IMR-90 (cell line): ENCODE results near the gene UBQLN1. TPM values are rescaled to one million over a fixed set of nuclear protein-coding genes. Genes with fewer than 3 reads are reported as not detected.

Experiments
- ATAC-seq: fragments of 200-7000 bp; cut with Tn5 transposase; 2 replicates; pipeline ENCODE4 v1.9.1; 2020; ENCODE audit warnings: low read depth, mild to moderate bottlenecking, moderate library complexity
- BruUV-seq: library from RNA; stranded (reverse); fragments of 400-500 nt; replicated peaks from 2 replicates; lab custom pipeline; 2021; lab: Mats Ljungman, UMichigan
- CTCF ChIA-PET: fragments of 300-600 bp; formaldehyde crosslinking; extraction: SDS; loops from one replicate; lab custom pipeline; 2021; ENCODE audit warnings: antibody characterized with exemption; lab: Yijun Ruan, JAX
- POLR2A ChIA-PET: fragments of 300-600 bp; sonication (Branson Sonifier 250); formaldehyde crosslinking; loops from one replicate; lab custom pipeline; 2022; ENCODE audit warnings: antibody characterized with exemption; ENCODE audit not compliant: unreplicated experiment; lab: Charles Lee
- DNase-seq: peaks from one replicate; pipeline ENCODE4 v3.0.0; 2013
- H2AFZ ChIP-seq: replicated peaks from 2 replicates; pipeline ENCODE3; 2013; ENCODE audit warnings: low read length, mild to moderate bottlenecking; ENCODE audit not compliant: poor library complexity
- H2AK5ac ChIP-seq: 2 replicates; pipeline ENCODE4 v1.6.1; 2013; ENCODE audit warnings: low read depth, low read length, inconsistent platforms
- H2AK9ac ChIP-seq: replicated peaks from 2 replicates; pipeline ENCODE3; 2013; ENCODE audit warnings: mild to moderate bottlenecking, low read depth, low read length, moderate library complexity; ENCODE audit not compliant: poor library complexity
- H2BK120ac ChIP-seq: 2 replicates; pipeline ENCODE4 v1.6.1; 2013; ENCODE audit warnings: low read depth, low read length, inconsistent platforms
- H2BK15ac ChIP-seq: 3 replicates; pipeline ENCODE4 v1.6.1; 2013; ENCODE audit warnings: low read depth, low read length, inconsistent platforms
- H2BK20ac ChIP-seq: 2 replicates; pipeline ENCODE4 v1.6.1; 2013; ENCODE audit warnings: low read depth, mild to moderate bottlenecking, inconsistent platforms, low read length, moderate library complexity
- H2BK5ac ChIP-seq: 2 replicates; pipeline ENCODE4 v1.6.1; 2013; ENCODE audit warnings: mild to moderate bottlenecking, low read depth, low read length, inconsistent platforms; ENCODE audit not compliant: poor library complexity, severe bottlenecking
- H3K14ac ChIP-seq: replicated peaks from 2 replicates; pipeline ENCODE4 v1.6.1; 2013; ENCODE audit warnings: low read depth, low read length, inconsistent platforms
- H3K18ac ChIP-seq: 2 replicates; pipeline ENCODE4 v1.6.1; 2013; ENCODE audit warnings: low read depth, low read length, control low read depth
- H3K23ac ChIP-seq: 2 replicates; pipeline ENCODE4 v1.6.1; 2013; ENCODE audit warnings: low read depth, low read length, inconsistent platforms
- H3K27ac ChIP-seq: 2 replicates; pipeline ENCODE4 v1.5.1; 2013; ENCODE audit warnings: mild to moderate bottlenecking, control low read depth, low read length; ENCODE audit not compliant: insufficient read depth
- H3K27me3 ChIP-seq: 2 replicates; pipeline ENCODE4 v1.6.1; 2013; ENCODE audit warnings: low read length; ENCODE audit not compliant: control insufficient read depth, insufficient read depth
- H3K36me3 ChIP-seq: 2 replicates; pipeline ENCODE4 v1.6.1; 2013; ENCODE audit warnings: low read length, mixed read lengths; ENCODE audit not compliant: control insufficient read depth, insufficient read depth
- H3K4ac ChIP-seq: 2 replicates; pipeline ENCODE4 v1.6.1; 2013; ENCODE audit warnings: low read depth, low read length, inconsistent platforms
- H3K4me1 ChIP-seq: 2 replicates; pipeline ENCODE4 v1.6.1; 2013; ENCODE audit warnings: low read length, mixed read lengths; ENCODE audit not compliant: control insufficient read depth, insufficient read depth
- H3K4me2 ChIP-seq: 2 replicates; pipeline ENCODE4 v1.6.1; 2013; ENCODE audit warnings: low read depth, mild to moderate bottlenecking, control low read depth, low read length, moderate library complexity
- H3K4me3 ChIP-seq: 2 replicates; pipeline ENCODE4 v1.5.1; 2013; ENCODE audit warnings: low read depth, mild to moderate bottlenecking, control low read depth, low read length, moderate library complexity; ENCODE audit not compliant: insufficient read depth
- H3K56ac ChIP-seq: 2 replicates; pipeline ENCODE4 v1.6.1; 2013; ENCODE audit warnings: low read length, inconsistent platforms; ENCODE audit not compliant: insufficient read depth; ENCODE audit errors: extremely low read depth
- H3K79me1 ChIP-seq, 2 experiments: 2 replicates each; pipeline ENCODE4 v1.6.1; 2013; ENCODE audit warnings: low read length in 2 of 2, inconsistent platforms in 1 of 2, low read depth in 1 of 2
- H3K9ac ChIP-seq: 2 replicates; pipeline ENCODE4 v1.6.1; 2013; ENCODE audit warnings: low read depth, low read length, control low read depth
- H3K9me1 ChIP-seq: 2 replicates; pipeline ENCODE4 v1.6.1; 2013; ENCODE audit warnings: low read length, inconsistent platforms; ENCODE audit not compliant: insufficient read depth
- H3K9me3 ChIP-seq: 2 replicates; pipeline ENCODE4 v1.6.1; 2013; ENCODE audit warnings: low read length; ENCODE audit not compliant: control insufficient read depth, insufficient read depth
- H4K20me1 ChIP-seq: 2 replicates; pipeline ENCODE4 v1.6.1; 2013; ENCODE audit warnings: low read length, inconsistent platforms; ENCODE audit not compliant: insufficient read depth
- H4K5ac ChIP-seq: 2 replicates; pipeline ENCODE4 v1.6.1; 2013; ENCODE audit warnings: mild to moderate bottlenecking, low read depth, low read length, control low read depth
- H4K8ac ChIP-seq, 2 experiments: 2 replicates each; pipeline ENCODE4 v1.6.1; 2013; ENCODE audit warnings: low read depth in 2 of 2, low read length in 2 of 2, control low read depth in 1 of 2, inconsistent platforms in 1 of 2
- H4K91ac ChIP-seq: 2 replicates; pipeline ENCODE4 v1.6.1; 2013; ENCODE audit warnings: low read depth, low read length, inconsistent platforms; ENCODE audit not compliant: insufficient read depth
- BHLHE40 ChIP-seq: fragments of 150-350 bp; IDR thresholded peaks from 2 replicates; pipeline ENCODE4 v1.6.1; 2016; ENCODE audit warnings: mild to moderate bottlenecking, low read depth, low read length
- CEBPB ChIP-seq: IDR thresholded peaks from 2 replicates; pipeline ENCODE4 v1.6.1; 2012; ENCODE audit warnings: low read depth, low read length, improper control_type of control experiment
- CHD1 ChIP-seq: IDR thresholded peaks from 2 replicates; pipeline ENCODE4 v1.6.1; 2012; ENCODE audit warnings: low read depth, low read length, improper control_type of control experiment
- CTCF ChIP-seq: conservative IDR thresholded peaks from 2 replicates; pipeline ENCODE4 v1.5.1; 2012; ENCODE audit warnings: mild to moderate bottlenecking, low read depth, low read length, improper control_type of control experiment
- ELK1 ChIP-seq: fragments of 150-350 bp; IDR thresholded peaks from 2 replicates; pipeline ENCODE4 v1.6.1; 2016; ENCODE audit warnings: low read depth, mild to moderate bottlenecking, low read length, moderate library complexity, borderline replicate concordance
- FOS ChIP-seq: fragments of 150-350 bp; IDR thresholded peaks from 2 replicates; pipeline ENCODE4 v1.6.1; 2016; ENCODE audit warnings: low read depth, low read length
- MAFK ChIP-seq: IDR thresholded peaks from 2 replicates; pipeline ENCODE4 v1.6.1; 2012; ENCODE audit warnings: low read depth, low read length, improper control_type of control experiment
- MAZ ChIP-seq: IDR thresholded peaks from 2 replicates; pipeline ENCODE4 v1.6.1; 2012; ENCODE audit warnings: low read depth, mild to moderate bottlenecking, low read length, improper control_type of control experiment, moderate library complexity, borderline replicate concordance
- MXI1 ChIP-seq: IDR thresholded peaks from 2 replicates; pipeline ENCODE4 v1.6.1; 2012; ENCODE audit warnings: low read depth, mild to moderate bottlenecking, low read length, moderate library complexity, borderline replicate concordance
- NFE2L2 ChIP-seq: fragments of 150-350 bp; IDR thresholded peaks from 2 replicates; pipeline ENCODE4 v1.6.1; 2016; ENCODE audit warnings: low read depth, mild to moderate bottlenecking, low read length
- POLR2A ChIP-seq: IDR thresholded peaks from 2 replicates; pipeline ENCODE4 v1.6.1; 2012; ENCODE audit warnings: mild to moderate bottlenecking, low read depth, low read length
- RAD21 ChIP-seq: IDR thresholded peaks from 2 replicates; pipeline ENCODE4 v1.6.1; 2012; ENCODE audit warnings: low read length, improper control_type of control experiment
- RCOR1 ChIP-seq: IDR thresholded peaks from 2 replicates; pipeline ENCODE4 v1.6.1; 2012; ENCODE audit warnings: mild to moderate bottlenecking, low read length, improper control_type of control experiment; ENCODE audit not compliant: insufficient replicate concordance
- RFX5 ChIP-seq: IDR thresholded peaks from 2 replicates; pipeline ENCODE4 v1.8.0; 2012; ENCODE audit warnings: low read depth, mild to moderate bottlenecking, low read length, moderate library complexity
- SMC3 ChIP-seq: fragments of 150-350 bp; IDR thresholded peaks from 2 replicates; pipeline ENCODE4 v1.6.1; 2016; ENCODE audit warnings: low read depth, mild to moderate bottlenecking, antibody characterized with exemption, low read length, moderate library complexity
- USF2 ChIP-seq: fragments of 150-350 bp; IDR thresholded peaks from 2 replicates; pipeline ENCODE4 v1.6.1; 2017; ENCODE audit warnings: mild to moderate bottlenecking, antibody characterized with exemption, low read length, low read depth
- WGBS, 2 experiments: methylation state at CpG; one replicate each; pipeline versions ENCODE4 v1.1.5 to v1.1.7; 2013; ENCODE audit warnings: missing lambda C conversion rate in 2 of 2; ENCODE audit not compliant: insufficient read length in 1 of 2; ENCODE audit errors: extremely low coverage in 2 of 2; 5-methylcytosine and 5-hydroxymethylcytosine counted together
- dilution Hi-C: fragments of 300-500 bp; cut with HindIII; formaldehyde crosslinking; loops from one replicate; pipeline ENCODE4 v1.14.3; 2018; ENCODE audit warnings: low sequenced_read_pairs; ENCODE audit not compliant: unreplicated experiment
- in situ Hi-C: fragments of 300-500 bp; cut with MboI; formaldehyde crosslinking; loops from 3 replicates; pipeline ENCODE4 v1.14.3; 2019; ENCODE audit warnings: low sequenced_read_pairs, inconsistent platforms, mixed read lengths
- intact Hi-C: fragments of 100-400 bp; cut with micrococcal nuclease; formaldehyde crosslinking; loops from 2 replicates; pipeline ENCODE4 v1.10.0; 2022
- polyA plus RNA-seq, 3 experiments: library from polyadenylated mRNA; depleted of rRNA; stranded (reverse); fragments of >200 nt; gene quantifications; 2 replicates each; pipeline ENCODE4 v1.2.3, GENCODE V29; 2012; ENCODE audit warnings: low replicate concordance in 1 of 3
- total RNA-seq: library from RNA; depleted of rRNA; stranded (reverse); fragments of >200 nt; gene quantifications from 2 replicates; pipeline ENCODE4 v1.2.3, GENCODE V29; 2012

Gene UBQLN1
- total and polyA plus RNA-seq, 2 of the 4 experiments (the other 2 are of a cell fraction): 74.3 to 164 TPM

GRCh38 chr9:83688921-83689320, 18.8 kb downstream of the UBQLN1 start:
- CTCF ChIA-PET: no interaction called here

More at GRCh38 chr9:83688921-83689320, 18.8 kb downstream of the UBQLN1 start:
- Histone ChIP-seq H4K8ac (no peak overlapping the region), H4K20me1 (peaks cover 90% of the 10 kb centered on the region), H2AK9ac (no peak overlapping the region), H4K91ac (no peak overlapping the region), H2BK120ac (no peak overlapping the region), H2BK5ac (no peak overlapping the region), H3K18ac (no peak overlapping the region), H3K4ac (no peak overlapping the region), H3K79me1 (peaks cover 0 to 32% of the 10 kb centered on the region in 2 experiments; a peak in 3 of 4 replicates), H3K9me1 (no peaks in the 10 kb centered on the region; the same call in 1 of the 2 replicates), H3K4me2 (no peak overlapping the region), H4K5ac (no peak overlapping the region), H3K9ac (no peak overlapping the region), H3K23ac (no peak overlapping the region), H3K36me3 (no peaks in the 10 kb centered on the region), H3K9me3 (no peaks in the 10 kb centered on the region), H3K4me3 (no peak overlapping the region), H3K27me3 (no peaks in the 10 kb centered on the region), H3K56ac (no peak overlapping the region), H2AK5ac (no peak overlapping the region), H3K27ac (no peak overlapping the region), H2AFZ (no peak overlapping the region), H2BK20ac (no peak overlapping the region), H3K4me1 (no peaks in the 10 kb centered on the region), H3K14ac (no peak overlapping the region), H2BK15ac (no peak overlapping the region)
- dilution Hi-C loops (no loop called here), in situ Hi-C loops (no loop called here), intact Hi-C loops (no loop called here)
- ATAC-seq (no peak), DNase-seq (no peak)
- TF ChIP-seq USF2: no peak
- no peak for TF ChIP-seq RFX5
- no peak for TF ChIP-seq FOS
- TF ChIP-seq SMC3: no peak
- TF ChIP-seq ELK1: no peak
- TF ChIP-seq MXI1: no peak
- no peak for TF ChIP-seq MAZ
- TF ChIP-seq CTCF: no peak
- TF ChIP-seq NFE2L2: no peak
- TF ChIP-seq BHLHE40: no peak
- TF ChIP-seq MAFK: no peak
- TF ChIP-seq RAD21: no peak
- TF ChIP-seq RCOR1: no peak
- TF ChIP-seq CEBPB: no peak
- no peak for TF ChIP-seq POLR2A
- no peak for TF ChIP-seq CHD1
- BruUV-seq: no TSS peak
- POLR2A ChIA-PET: no interaction called here
- no CpG with 5 or more reads among the region's 3 CpGs for WGBS, 2 experiments
